ENCODE data around the gene PRR20G.

GRCh38 chr3:127287840-127288239 is at the start of gene PRR20G:
- TF ChIP-seq MYC (IDR thresholded peaks at IDR 0.05; ENCODE audit: low read depth, low read length): no peak
- TF ChIP-seq POLR2A (IDR thresholded peaks at IDR 0.05; ENCODE audit: extremely low read depth, insufficient read length): no peak
- no peak for TF ChIP-seq CTCF (IDR thresholded peaks at IDR 0.05; ENCODE audit: low read depth, low read length)

All from NB4 (cell line).